Measurements from ENCODE around the gene TRMT11. TPM values are rescaled to one million over a fixed set of nuclear protein-coding genes. Genes with fewer than 3 reads are reported as not detected.
A peak's percentile ranks its signal among the peaks of the same experiment; 100 is the strongest.

The TRMT11 gene
- total and polyA plus RNA-seq, 9 of the 15 experiments (the other 6 are each of a cell fraction or from before 2014, with no cell fraction given) = 38.8 to 88.0 (median 59.8) TPM

GRCh38 chr6:125989631-125990030, 3.3 kb downstream of the TRMT11 start:
- DNase-seq (ENCODE audit: extremely low read depth in 1 of 4, low spot score in 3 of 4) (no peak), ATAC-seq (no peak), FAIRE-seq (no peak)
- in situ Hi-C loops (cut with MboI) (no loop called here), intact Hi-C loops (cut with micrococcal nuclease) (loop anchor here (5.0 to 10.0 kb wide), 4 partner anchors 123 to 1355 kb away; partner anchors contain the start of gene ECHDC1)
- Histone ChIP-seq H4K20me1 (replicated peaks; ENCODE audit: control insufficient read depth, insufficient read depth, low read length) (0 out of 2 replicates have a peak, but pooled peaks cover 3% of the 10 kb centered on the region), H3K27me3 (ENCODE audit: control insufficient read depth in 2 of 2, insufficient read depth in 2 of 2, low read length in 2 of 2) (no peaks in the 10 kb centered on the region), H3K36me3 (ENCODE audit: control insufficient read depth, insufficient read depth, low read length) (peaks cover 14% of the 10 kb centered on the region; the same call in 2 of the 3 replicates), H3K9me1 (ENCODE audit: control insufficient read depth, insufficient read depth, low read length) (no peaks in the 10 kb centered on the region), H3K27ac (ENCODE audit: extremely low read depth, low read depth, low read length) (0 out of 3 replicates have a peak overlapping the region, but pooled peaks have one; percentile 28), H3K4me3 (peak overlapping the region; percentile 16; the same call in 1 of the 2 replicates), H3K4me1 (replicated peaks in 1 of 2; ENCODE audit: control insufficient read depth in 2 of 2, insufficient read depth in 2 of 2, low read length in 2 of 2) (peaks cover 14 to 24% of the 10 kb centered on the region in 2 experiments), H3K9me3 (replicated peaks; ENCODE audit: control insufficient read depth, insufficient read depth, low read depth, low read length) (no peaks in the 10 kb centered on the region), H2AFZ (ENCODE audit: low read depth, low read length) (no peak overlapping the region), H3K79me2 (ENCODE audit: control insufficient read depth, insufficient read depth, low read length) (peaks cover 97% of the 10 kb centered on the region), H3K9ac (ENCODE audit: insufficient read depth in 1 of 2, low read depth in 2 of 2, low read length in 2 of 2) (peak overlapping the region in 1 of 2 experiments; percentile 35; a peak in 1 of 4 replicates), H3K4me2 (ENCODE audit: insufficient read depth, low read length) (peak overlapping the region; percentile 53)
- BruUV-seq (replicated peaks) = no TSS peak
- ChIA-PET CTCF (ENCODE audit: low intra/inter-chr PET ratio) (no interaction called here), POLR2A (interaction anchor here (1.3 kb wide), 1 partner anchor 83 kb away, joined by 4 read pairs; no protein-coding TSS in a partner anchor)
- WGBS (ENCODE audit: insufficient coverage, low coverage, missing lambda C conversion rate) = 12% methylated on average over 3 of the region's 3 CpGs
- TF ChIP-seq, protein P1, sequence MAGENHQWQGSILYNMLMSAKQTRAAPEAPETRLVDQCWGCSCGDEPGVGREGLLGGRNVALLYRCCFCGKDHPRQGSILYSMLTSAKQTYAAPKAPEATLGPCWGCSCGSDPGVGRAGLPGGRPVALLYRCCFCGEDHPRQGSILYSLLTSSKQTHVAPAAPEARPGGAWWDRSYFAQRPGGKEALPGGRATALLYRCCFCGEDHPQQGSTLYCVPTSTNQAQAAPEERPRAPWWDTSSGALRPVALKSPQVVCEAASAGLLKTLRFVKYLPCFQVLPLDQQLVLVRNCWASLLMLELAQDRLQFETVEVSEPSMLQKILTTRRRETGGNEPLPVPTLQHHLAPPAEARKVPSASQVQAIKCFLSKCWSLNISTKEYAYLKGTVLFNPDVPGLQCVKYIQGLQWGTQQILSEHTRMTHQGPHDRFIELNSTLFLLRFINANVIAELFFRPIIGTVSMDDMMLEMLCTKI (IDR thresholded peaks at IDR 0.05; ENCODE audit: partially characterized antibody) = no peak
- TF ChIP-seq, protein P2, sequence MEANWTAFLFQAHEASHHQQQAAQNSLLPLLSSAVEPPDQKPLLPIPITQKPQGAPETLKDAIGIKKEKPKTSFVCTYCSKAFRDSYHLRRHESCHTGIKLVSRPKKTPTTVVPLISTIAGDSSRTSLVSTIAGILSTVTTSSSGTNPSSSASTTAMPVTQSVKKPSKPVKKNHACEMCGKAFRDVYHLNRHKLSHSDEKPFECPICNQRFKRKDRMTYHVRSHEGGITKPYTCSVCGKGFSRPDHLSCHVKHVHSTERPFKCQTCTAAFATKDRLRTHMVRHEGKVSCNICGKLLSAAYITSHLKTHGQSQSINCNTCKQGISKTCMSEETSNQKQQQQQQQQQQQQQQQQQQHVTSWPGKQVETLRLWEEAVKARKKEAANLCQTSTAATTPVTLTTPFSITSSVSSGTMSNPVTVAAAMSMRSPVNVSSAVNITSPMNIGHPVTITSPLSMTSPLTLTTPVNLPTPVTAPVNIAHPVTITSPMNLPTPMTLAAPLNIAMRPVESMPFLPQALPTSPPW (CRISPR knock-in tag; IDR thresholded peaks at IDR 0.05) = no peak
- no peak for TF ChIP-seq CBX3 (IDR thresholded peaks at IDR 0.05; ENCODE audit: borderline replicate concordance in 1 of 2, low read length in 2 of 2)
- TF ChIP-seq ETV1 (tag; conservative IDR thresholded peaks at IDR 0.05; ENCODE audit: low read depth) = no peak
- no peak for TF ChIP-seq BCL6 (CRISPR knock-in tag; IDR thresholded peaks at IDR 0.05)
- TF ChIP-seq ZNF780A (CRISPR knock-in tag; IDR thresholded peaks at IDR 0.05) = no peak
- TF ChIP-seq SPI1 (IDR thresholded peaks at IDR 0.05; ENCODE audit: borderline replicate concordance, low read depth, low read length) = no peak
- TF ChIP-seq, protein P3, sequence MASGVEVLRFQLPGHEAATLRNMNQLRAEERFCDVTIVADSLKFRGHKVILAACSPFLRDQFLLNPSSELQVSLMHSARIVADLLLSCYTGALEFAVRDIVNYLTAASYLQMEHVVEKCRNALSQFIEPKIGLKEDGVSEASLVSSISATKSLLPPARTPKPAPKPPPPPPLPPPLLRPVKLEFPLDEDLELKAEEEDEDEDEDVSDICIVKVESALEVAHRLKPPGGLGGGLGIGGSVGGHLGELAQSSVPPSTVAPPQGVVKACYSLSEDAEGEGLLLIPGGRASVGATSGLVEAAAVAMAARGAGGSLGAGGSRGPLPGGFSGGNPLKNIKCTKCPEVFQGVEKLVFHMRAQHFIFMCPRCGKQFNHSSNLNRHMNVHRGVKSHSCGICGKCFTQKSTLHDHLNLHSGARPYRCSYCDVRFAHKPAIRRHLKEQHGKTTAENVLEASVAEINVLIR (CRISPR knock-in tag; IDR thresholded peaks at IDR 0.05) = no peak
- no peak for TF ChIP-seq FUS (optimal IDR thresholded peaks at IDR 0.05; ENCODE audit: low read depth, low read length)
- TF ChIP-seq, protein P4, sequence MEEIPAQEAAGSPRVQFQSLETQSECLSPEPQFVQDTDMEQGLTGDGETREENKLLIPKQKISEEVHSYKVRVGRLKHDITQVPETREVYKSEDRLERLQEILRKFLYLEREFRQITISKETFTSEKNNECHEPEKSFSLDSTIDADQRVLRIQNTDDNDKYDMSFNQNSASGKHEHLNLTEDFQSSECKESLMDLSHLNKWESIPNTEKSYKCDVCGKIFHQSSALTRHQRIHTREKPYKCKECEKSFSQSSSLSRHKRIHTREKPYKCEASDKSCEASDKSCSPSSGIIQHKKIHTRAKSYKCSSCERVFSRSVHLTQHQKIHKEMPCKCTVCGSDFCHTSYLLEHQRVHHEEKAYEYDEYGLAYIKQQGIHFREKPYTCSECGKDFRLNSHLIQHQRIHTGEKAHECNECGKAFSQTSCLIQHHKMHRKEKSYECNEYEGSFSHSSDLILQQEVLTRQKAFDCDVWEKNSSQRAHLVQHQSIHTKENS (CRISPR knock-in tag; IDR thresholded peaks at IDR 0.05) = no peak
- TF ChIP-seq ARID3B (CRISPR knock-in tag; IDR thresholded peaks at IDR 0.05; ENCODE audit: borderline replicate concordance) = no peak
- TF ChIP-seq RAD51 (IDR thresholded peaks at IDR 0.05; ENCODE audit: borderline replicate concordance, low read depth) = no peak
- TF ChIP-seq POLR2AphosphoS5 (IDR thresholded peaks at IDR 0.05; ENCODE audit: control insufficient read depth, insufficient read depth, low read depth, low read length) = no peak
- no peak for TF ChIP-seq USF2 (CRISPR knock-in tag; IDR thresholded peaks at IDR 0.05)

Measured in K562 (cell line).